Measurements from ENCODE around the gene PDCD10.

PDCD10 gene

DNA sequence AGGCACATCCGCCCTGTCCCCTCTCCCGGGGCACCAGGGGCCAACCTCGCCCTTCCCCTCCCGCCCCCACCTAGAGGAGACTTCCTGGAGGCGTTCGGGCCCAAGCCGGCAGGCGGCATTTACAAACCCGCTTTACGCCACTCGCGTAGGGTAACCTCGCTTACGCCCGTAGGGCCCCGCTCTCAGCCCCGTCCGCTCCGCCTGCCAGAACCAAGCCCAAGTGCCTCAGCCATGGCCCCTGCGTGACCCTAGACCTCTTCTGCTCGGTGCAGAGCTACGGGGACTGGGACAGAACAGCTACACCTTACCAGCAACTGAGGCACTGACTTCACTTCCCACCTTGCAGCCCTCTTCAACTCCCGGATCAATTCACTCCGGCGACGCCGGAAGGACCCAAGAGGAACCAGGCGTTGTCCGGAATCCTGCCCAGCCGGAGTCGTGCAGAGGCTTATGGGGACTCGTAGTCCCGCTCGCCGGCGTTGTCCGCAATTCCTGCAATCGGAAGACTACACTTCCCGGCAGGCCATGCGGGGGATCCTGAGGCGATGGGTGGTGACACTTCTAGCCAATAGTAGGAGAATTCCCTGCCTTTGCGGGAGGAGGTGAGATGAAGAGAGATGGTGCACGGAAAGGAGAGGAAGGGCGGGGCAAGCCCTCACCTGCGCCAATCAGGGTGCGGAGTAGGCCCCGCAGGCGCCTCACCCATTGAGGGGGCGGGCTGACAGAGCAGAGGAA lies at the start of gene PDCD10:
TSS of gene PDCD10 (minus strand) at position 395 of the 735 bp plus-strand sequence. CDS start 14,735 bp downstream, outside the sequence.
- peak; percentile 93 for DNase-seq (ENCODE audit: low read depth)

DNA sequence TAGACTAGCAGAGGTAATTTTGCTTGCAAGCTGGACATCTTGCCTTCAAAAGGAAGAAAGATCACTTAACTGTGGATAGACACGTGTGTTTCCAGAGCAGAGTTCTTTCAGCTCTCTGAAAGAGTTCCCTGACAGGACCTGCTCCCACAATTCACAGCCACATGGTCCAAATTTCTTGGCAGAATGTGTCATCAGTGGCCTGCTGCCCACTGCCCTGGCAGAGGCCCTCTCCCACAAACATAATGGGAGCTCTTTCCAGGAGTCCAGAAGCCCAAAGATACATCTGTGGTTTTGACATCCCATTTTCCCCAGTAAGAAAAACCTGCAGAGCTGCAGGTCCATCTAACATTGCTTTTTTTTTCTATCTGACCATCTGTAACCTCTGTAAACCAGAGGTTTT lies 49.1 kb upstream of the PDCD10 start:
- no peak for DNase-seq (ENCODE audit: low read depth)

DNA sequence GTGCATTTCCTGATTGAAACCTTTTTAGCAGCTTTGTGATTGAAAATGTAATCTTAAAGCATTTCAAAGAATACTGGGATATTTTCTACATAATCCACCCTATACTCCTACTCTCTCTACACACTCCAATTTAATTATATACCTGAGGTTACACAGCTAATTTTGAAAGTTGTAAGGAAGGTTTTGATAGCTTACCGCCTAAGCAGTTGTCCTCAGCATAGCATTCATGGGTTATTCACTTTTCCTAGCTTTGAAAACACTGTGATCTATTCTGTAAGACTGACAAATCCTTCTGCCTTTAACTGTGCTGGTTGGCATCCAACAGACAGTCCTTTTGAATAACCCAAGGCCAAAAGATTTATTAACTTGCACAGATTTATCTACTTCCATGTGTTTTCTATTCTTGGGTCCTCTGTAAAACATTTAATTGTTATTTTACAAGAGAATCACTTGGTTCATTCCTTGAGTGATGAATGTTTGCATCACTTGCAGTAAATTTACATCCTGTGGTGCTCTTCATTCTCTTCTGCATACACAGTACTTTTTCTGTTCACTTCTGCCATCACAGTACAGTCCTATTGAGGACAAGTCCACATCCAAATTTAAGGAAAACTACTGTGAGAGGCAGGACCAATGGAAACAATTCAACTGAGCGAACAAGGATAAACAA lies 45.7 kb upstream of the PDCD10 start:
- DNase-seq (ENCODE audit: low read depth), result no peak

DNA sequence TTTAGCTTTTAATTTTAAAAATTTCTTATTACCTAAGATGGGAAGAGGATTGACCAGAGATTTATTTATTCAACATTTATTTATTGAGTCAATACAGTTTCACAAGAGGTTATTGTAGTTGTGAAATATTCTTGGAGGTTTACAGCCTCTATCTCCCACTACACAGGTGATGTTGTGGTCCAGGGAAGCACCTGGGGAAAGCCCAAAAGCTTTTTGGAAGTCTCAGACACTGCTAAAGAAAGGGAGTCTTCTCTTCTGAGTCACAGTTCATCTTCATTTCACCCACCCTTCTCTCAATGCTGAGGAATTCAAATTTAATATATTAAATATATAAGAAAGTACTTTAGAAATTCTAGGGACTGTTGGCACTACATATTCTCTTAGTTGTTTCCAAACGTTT lies 42.7 kb upstream of the PDCD10 start:
- DNase-seq (ENCODE audit: low read depth), result no peak

DNA sequence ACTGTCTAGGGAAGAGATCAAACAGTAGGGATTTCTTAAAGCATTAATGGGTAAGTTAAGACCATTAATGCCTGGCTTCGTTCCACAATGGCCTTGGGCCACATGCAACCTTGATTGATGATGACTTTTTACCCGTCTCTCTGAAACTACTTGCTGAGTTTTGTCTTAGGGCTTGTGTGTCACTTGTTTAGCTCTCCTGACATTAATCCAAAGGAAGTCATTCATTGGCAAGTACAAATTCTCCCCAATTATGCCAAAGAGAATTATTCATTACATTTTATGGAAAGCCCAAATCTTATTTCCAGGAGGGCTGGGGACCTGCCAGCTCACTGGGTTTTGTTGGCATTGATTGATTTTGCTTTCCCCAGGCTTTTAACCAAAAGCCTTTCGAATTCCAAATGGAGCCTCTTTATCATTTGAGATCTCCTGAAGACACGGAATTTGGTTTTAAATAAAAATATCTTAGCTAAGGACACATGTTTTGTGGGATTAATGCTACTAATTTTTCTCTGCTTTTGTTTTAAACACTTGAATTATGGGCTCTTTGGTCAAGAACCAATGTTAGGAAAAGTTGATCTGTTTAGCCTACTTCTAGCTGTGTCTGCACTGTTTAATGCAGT lies 41.5 kb upstream of the PDCD10 start:
- no peak for DNase-seq (ENCODE audit: low read depth)

DNA sequence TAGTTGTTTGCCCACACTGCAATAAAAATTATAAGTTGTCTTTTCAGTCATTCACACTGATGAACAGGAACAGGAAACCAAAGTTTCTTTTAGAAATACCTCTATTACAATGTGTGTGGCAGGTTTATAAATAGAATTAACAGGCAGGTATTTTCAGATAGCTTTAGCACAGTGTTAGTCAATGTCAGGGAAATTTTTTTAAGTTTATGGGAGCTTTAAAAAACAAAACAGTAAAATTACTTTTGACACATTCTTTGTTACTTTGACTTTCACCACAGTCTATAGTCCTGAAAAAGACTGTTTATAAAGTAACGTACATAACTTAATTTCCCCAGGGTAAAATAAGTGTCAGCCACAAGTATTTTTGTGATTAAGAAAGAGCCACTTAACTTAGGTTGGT lies 38.9 kb upstream of the PDCD10 start:
- DNase-seq (ENCODE audit: low read depth), result no peak

DNA sequence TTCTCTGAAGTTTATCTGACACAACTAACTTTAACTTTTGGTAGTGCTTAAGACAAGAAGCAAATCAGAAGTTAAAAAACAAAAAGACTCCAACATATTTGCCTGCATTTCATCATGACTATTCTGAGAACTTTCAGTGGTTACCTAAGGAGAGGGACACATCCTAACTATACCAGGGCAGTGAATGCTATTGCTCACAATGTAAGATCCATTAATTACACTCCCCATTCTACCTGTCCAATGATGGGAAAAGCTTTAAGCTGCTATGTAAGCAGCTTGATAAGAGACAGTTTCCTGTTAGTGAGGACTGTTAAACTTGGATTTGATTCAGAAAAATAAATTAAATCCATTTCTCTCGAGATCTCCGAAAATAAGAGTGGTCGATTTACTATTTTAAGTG lies 38.3 kb upstream of the PDCD10 start:
- no peak for DNase-seq (ENCODE audit: low read depth)

DNA sequence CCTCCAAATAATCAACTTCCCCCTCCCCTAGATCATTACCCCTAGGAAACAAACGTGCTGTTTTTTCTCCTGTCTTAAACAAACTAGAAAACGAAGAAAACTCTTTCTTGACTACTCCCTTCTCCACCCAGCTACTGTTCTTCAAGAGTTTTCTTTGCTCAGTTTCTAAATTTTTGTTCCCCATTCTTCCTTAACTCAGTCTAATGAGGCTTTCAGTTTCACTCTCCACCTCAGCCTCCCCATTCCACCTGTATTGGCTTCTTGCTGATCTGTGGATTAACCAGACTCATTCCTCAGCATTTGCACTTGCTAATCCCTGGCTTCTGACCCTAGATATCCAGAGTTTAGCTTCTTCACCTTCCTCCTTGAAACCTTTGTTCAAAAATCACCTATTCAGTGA lies 27.6 kb upstream of the PDCD10 start:
- no peak for DNase-seq (ENCODE audit: low read depth)

DNA sequence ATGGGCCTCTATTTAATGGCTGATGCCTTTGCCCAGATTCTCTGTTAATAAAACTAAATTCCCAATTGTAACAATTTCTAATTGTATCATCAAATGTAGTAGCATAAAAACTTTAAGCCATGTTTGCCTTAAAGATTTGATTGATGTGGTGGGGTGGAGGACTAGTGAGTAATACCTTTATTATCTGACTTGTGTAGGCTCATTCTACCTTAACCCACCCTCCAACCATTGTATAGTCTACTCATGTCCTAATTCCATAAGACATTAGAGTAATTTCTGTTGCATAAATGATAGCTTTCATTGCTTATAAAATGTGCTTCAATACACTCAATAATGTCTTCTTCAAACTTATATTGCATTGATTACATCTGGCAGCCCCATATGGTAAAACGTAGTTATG lies 26.6 kb upstream of the PDCD10 start:
- DNase-seq (ENCODE audit: low read depth), result no peak

DNA sequence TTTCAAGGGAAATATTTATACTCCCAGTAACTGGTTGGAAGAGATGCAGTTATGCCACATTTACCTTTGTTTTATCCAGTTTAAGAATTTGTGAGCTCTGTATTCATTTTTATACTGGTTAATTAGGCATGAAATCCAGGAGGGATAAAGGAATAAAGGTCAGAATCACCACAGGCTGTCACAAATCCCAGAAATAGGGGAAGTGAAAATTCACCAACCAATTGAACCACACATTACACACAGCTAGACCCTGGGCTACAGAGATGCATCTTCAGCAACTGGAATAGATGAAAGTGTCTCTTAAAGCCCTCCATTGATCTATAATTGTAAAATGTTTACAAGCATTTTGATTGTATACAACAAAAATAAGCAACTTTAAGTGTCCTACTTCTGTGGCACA lies 19.4 kb upstream of the PDCD10 start:
- DNase-seq (ENCODE audit: low read depth), result no peak

DNA sequence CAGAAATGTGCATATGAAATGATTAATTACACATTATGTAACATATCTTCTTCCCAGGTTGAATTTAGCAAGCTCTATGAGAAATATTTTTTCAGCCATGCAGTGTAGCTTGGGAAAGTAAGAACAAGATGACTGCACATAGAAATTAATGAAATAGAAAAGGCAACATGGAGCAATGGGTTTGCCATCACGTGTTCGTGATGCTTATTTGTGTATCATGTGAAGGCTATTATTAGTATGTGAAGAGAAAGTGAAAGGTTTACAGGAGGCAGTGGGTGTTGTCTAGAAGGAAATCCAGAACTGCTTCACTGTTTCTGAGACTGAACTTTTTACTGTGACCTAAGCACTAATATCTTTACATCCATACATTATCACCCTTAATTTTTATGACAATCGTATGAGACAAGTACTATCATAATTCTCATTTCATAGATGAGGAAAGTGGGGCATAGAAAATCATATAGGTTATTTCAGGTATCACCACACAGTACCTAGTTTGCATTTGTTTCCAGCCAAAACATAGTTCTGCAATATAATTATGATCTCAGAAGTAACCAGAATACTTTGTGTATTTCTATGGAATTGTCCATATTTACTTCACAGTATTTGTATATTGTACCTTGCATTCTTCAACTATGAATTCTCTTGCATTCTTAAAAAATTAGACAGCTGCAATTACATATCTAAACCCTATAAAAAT lies 15.7 kb upstream of the PDCD10 start:
- no peak for DNase-seq (ENCODE audit: low read depth)

DNA sequence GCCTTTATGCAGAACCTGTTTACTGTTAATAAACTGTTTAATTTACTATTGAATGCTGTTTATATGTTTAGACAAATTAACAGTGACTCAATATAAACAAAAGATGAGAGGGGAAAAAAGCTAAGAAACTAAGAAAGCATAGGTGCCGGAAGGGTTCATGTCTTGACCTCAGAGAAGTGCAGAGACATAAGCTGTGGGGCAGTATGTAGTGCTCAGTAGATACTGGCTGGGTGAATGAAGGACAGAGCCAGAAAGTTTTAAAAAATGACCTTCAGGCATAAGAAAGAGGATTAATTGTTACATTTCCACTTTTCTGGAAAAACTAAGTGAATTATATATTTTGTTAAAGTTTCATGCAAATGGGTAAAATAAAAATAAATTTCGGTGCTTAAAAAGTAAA lies 15.0 kb upstream of the PDCD10 start:
- DNase-seq (ENCODE audit: low read depth), result no peak

DNA sequence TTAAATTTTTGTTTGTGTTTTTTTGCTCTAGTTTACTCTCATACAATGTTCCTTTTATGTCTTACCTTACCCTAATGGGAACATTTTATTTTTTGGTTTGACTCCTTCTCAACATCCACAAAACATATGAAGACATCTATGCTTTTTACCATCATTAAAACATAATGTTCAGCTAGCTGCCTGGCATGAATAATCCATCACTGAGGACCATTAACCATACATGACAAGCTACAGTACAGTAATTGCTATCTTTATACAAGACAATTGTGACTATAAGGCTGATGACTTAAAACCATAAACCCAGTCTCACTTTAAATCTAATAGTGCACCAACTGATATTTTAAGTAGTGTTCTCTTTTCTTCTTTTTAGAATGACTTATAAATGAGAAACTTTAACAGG lies 14.5 kb upstream of the PDCD10 start:
- no peak for DNase-seq (ENCODE audit: low read depth)

DNA sequence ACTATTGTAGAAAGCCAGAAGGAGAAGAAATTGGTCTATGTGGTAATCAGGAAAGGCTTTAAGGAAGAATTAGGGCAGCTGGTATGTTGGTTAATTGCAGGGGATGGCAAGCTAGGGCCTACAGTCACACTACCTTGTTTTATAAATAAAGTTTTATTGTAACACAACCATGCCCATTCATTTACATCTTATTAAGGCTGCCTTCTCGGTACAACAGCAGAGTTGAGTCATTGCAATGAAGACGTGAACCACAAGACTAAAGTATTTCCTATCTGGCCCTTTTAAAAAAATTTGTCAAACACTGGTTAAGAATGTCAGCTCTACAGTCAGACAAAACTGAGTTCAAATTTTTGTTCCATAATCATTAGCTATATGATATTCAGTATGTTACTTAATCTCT lies 9.1 kb upstream of the PDCD10 start:
- DNase-seq (ENCODE audit: low read depth), result no peak

DNA sequence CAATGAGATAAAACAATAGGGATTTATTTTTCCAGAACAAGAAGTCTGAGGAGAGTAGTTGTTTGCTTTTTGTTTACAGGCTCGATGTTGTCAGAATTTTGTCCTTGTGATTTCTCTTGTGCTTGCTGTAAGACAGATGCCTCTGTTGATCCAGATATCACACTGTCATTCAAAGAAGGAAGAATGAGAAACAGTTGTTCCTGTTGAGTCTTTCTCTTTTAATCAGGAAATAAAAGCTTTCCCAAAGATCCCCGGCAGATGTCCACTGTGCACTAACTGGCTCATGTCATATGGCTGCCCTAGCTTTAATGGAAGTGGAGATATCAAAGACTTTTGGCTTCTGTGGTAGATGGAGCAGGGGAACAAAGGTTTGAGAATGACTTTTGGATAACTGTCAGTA lies 7.6 kb upstream of the PDCD10 start:
- no peak for DNase-seq (ENCODE audit: low read depth)

DNA sequence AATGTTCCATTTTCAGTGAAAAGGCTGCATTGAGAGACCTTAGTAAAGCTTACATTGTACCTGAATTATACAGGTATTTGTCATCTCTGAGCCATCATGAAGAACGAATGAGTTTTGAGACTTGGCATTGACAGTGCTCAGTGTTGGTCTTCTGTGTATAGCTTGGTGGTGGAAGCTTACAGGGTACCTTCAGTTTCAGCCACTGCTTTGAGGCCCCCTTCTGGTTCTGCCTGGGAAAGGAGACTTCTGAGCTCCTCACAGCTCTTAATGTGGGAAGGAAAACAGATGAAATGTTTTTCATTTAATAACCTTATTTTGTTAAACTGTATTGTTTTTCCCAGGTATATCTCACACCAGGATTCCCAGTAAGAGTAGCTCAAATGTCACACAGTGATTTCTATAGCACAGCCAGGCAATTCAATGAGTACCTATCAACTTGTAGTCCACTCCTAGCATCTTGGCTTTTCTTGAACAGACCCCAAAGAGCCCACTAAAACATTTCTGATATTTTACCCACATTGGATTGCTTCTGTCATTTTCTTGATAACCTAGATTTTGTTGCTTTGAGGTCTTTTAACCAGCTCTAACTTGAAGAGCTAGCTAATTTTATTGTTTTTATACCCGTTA lies 6.4 kb upstream of the PDCD10 start:
- peak; percentile 6 for DNase-seq (ENCODE audit: low read depth)

DNA sequence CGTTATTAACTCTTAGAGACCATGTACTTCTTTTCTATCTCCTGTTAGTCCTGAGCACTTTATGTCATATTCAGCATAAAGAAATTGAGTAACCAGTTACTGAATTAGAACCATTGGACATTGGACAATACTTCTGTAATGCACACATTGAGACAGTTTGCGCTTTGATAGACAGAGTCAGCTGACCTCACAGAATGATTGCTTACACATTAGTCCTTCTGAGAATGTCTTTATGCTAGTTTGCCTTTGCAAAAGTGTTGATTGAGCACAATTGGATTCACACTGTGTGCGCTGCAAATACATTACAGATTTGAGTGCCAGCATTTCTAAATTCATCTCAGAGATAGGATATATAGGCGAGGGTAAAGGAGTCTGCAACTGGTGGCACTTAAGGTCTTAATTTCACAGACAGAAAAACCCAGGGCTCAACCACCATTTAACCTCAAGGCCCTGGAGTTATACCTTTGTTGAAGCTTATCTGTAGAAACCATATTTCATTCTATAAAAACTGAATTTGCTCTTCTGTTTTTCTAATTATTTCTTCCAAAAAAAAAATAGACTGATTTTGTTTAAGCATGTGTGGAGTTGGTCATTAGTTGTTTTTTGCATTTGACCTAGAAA lies 4.6 kb upstream of the PDCD10 start:
- DNase-seq (ENCODE audit: low read depth), result no peak

DNA sequence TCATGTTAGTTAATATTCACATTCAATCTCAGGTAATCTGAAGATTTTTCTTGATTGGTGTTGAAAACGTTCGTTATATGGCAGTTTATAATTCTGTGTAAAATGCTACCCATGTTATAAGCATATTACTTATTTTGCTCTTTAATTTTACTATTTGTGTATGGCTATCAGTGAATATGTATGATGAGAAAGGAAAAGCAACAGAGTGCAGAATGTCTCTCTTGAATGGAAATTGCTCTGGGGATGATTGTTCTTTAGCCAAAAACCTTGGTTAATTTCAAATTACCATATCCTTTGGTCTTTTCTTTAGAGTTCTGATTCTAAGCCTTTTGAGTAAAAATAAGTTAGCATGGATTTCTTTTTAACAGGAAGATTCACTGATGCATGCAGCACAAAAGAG lies 3.3 kb upstream of the PDCD10 start:
- no peak for DNase-seq (ENCODE audit: low read depth)

DNA sequence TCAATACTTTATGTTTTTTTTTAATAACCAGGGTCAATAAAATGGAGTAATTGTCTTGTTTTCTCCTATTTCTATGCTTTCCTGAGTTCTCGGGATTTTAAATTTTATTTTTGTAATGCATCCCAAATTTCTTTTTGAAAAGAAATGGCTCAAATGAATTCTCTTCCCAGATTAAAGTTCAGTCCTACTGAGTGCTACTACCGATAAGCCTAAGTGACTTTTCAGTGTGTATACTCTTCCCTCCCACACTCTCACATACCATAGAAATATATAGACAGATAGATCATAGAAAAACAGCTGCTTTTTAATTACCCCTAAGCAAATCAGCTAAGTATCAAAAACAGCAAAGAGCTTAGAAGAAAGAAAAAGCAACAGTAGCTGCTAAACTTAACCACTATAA lies 2.3 kb upstream of the PDCD10 start:
- DNase-seq (ENCODE audit: low read depth), result no peak

DNA sequence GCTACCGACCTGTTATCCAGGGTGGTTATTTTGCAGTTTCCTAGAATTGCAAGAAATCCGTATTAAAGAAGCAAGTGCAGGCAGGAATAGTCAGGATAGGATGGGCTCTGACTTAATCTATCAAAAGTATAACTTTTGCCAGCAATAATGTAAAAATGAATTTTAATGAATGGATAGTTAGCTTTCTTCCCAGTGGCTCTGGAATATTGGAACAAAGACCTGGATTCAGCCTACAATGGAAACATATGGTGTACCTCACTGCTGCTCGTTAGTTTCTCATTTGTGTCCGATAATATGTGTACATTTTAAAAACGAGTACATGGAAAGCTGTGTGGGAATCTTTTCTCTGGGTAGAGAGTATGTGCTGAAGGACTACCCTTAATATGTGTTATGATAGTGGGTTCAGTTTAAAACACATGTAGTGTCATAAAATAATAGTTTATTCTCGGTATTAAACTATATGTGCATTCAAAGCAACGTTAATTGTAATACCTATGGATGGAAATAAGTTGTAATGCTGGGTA lies 1.6 kb upstream of the PDCD10 start:
- DNase-seq (ENCODE audit: low read depth), result no peak

DNA sequence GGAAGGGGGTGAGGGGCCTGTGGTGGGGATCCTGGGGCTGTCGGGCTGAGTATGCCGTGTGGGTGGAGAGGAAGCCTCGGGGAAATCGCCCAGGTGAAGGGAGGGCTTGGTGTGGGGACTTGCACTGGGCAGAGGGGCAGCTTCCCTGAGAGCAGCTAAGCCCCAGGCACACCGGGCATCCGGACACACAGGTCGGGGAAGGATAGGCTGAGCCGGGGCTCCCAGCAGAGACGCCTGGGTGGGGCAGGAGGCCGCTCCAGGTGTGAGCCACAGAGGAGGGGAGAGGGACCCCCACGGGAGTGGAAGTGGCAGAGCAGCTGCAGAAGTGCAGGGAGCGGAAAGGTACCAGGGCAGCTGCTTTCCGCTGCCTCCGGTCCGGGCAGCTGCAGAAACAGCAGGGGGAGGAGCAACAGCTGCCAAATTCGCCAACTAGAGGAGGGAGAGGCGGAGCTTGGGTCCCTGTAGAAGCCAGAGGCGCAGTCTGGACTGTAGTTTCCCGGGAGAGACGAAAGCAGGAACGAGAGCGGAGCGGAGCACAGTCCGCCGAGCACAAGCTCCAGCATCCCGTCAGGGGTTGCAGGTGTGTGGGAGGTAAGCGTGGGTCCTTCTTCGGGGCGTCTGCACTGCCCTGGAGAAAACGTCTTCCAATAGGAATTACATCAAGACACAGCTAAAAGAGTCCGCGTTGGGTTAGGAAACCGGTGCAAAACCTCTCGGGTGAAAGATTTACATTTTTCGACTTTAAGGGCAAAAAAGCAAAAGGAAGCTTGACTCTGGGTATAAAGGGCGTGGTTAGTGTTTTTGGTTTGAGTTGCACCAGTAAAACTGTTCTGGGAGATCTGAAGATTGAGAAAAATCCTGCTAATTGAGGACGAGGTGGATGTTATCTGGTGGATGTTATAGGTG lies 794 bp upstream of the PDCD10 start, which contains the start of gene SERPINI1:
TSS of gene SERPINI1 (plus strand) at position 489 of the 906 bp plus-strand sequence. CDS start 53,408 bp downstream, outside the sequence.
- peak; percentile 62 for DNase-seq (ENCODE audit: low read depth)

Measured in stimulated activated CD8-positive, alpha-beta memory T cell treated with anti-CD3 and anti-CD28 coated beads, Interleukin-4, amount 100 ng/mL, for 24 hours (primary cell).